Natural killer cell (primary cell): ENCODE measurements around the gene SLC20A1. TPM values are rescaled to one million over a fixed set of nuclear protein-coding genes. Genes with fewer than 3 reads are reported as not detected.

Experiments used
- ATAC-seq, 3 donors: fragments of 150-1000 bp in 2 of 3; fragments of 200-7000 bp in 1 of 3; cut with Tn5 transposase; 1 replicate in 1 of 3; 2 replicates in 2 of 3; pipeline ENCODE4 v1.10.0; 2021; ENCODE audit warnings: mild to moderate bottlenecking in 2 of 3, moderate library complexity in 2 of 3
- DNase-seq, 2 donors: peaks; one replicate each; pipeline versions ENCODE4 v3.0.0 to v3.0.0-alpha.2; 2013 to 2021; ENCODE audit warnings: mixed read lengths in 1 of 2
- H3K27ac ChIP-seq: one replicate; pipeline ENCODE4 v1.5.1; 2013; ENCODE audit warnings: mild to moderate bottlenecking, low read length
- H3K27me3 ChIP-seq: one replicate; pipeline ENCODE4 v1.6.1; 2013; ENCODE audit warnings: low read length; ENCODE audit not compliant: control insufficient read depth, insufficient read depth
- H3K36me3 ChIP-seq: one replicate; pipeline ENCODE4 v1.6.1; 2013; ENCODE audit warnings: low read length; ENCODE audit not compliant: control insufficient read depth, insufficient read depth
- H3K4me1 ChIP-seq: one replicate; pipeline ENCODE4 v1.6.1; 2013; ENCODE audit warnings: low read length; ENCODE audit not compliant: control insufficient read depth, insufficient read depth
- H3K4me3 ChIP-seq: one replicate; pipeline ENCODE4 v1.5.1; 2013; ENCODE audit warnings: low read length
- H3K9me3 ChIP-seq: one replicate; pipeline ENCODE4 v1.6.1; 2013; ENCODE audit warnings: low read length; ENCODE audit not compliant: control insufficient read depth, insufficient read depth
- H3K27ac Mint-ChIP-seq, 2 donors: one replicate each; pipeline ENCODE4 v1.8.0; 2022; ENCODE audit warnings: mild to moderate bottlenecking in 2 of 2, mixed read lengths in 2 of 2, moderate library complexity in 1 of 2
- H3K27me3 Mint-ChIP-seq, 2 donors: one replicate each; pipeline ENCODE4 v1.8.0; 2022; ENCODE audit warnings: low read depth in 2 of 2, mixed read lengths in 2 of 2
- H3K36me3 Mint-ChIP-seq: one replicate; pipeline ENCODE4 v1.8.0; 2022; ENCODE audit warnings: mixed read lengths
- H3K4me1 Mint-ChIP-seq, 2 donors: one replicate each; pipeline ENCODE4 v1.8.0; 2022; ENCODE audit warnings: mixed read lengths in 2 of 2
- H3K4me3 Mint-ChIP-seq: one replicate; pipeline ENCODE4 v1.8.0; 2022; ENCODE audit warnings: mild to moderate bottlenecking, moderate library complexity, mixed read lengths
- H3K9me3 Mint-ChIP-seq, 2 donors: one replicate each; pipeline ENCODE4 v1.8.0; 2022; ENCODE audit warnings: mixed read lengths in 2 of 2
- WGBS: methylation state at CpG from one replicate; pipeline ENCODE4 v1.1.7; 2013; ENCODE audit warnings: missing lambda C conversion rate; ENCODE audit not compliant: insufficient coverage; 5-methylcytosine and 5-hydroxymethylcytosine counted together
- intact Hi-C: fragments of 100-400 bp; cut with micrococcal nuclease; formaldehyde crosslinking; loops from one replicate; pipeline ENCODE4 v1.14.2; 2022
- total RNA-seq, 4 donors: library from RNA; stranded (reverse); fragments of 120-200 nt in 1 of 4; gene quantifications; one replicate each; pipeline versions ENCODE4 v1.2.3 to v1.2.4, GENCODE V29; 2013 to 2022
- TF ChIP-seq, protein P1 (sequence below): fragments of 200-600 bp; IDR thresholded peaks from one replicate; pipeline ENCODE4 v1.8.0; 2022; ENCODE audit warnings: antibody characterized with exemption

The SLC20A1 gene
- total RNA-seq, 3 donors from 2014 or later (not counting 1 experiment from before 2014, with no cell fraction given), result 193 to 241 (median 233) TPM

GRCh38 chr2:112658839-112659667 lies 13.3 kb downstream of the SLC20A1 start:
- DNase-seq (no peak), ATAC-seq (no peak)
- peaks cover 91% of the 10 kb centered on the region for H3K36me3 ChIP-seq
- TF ChIP-seq, protein P1, sequence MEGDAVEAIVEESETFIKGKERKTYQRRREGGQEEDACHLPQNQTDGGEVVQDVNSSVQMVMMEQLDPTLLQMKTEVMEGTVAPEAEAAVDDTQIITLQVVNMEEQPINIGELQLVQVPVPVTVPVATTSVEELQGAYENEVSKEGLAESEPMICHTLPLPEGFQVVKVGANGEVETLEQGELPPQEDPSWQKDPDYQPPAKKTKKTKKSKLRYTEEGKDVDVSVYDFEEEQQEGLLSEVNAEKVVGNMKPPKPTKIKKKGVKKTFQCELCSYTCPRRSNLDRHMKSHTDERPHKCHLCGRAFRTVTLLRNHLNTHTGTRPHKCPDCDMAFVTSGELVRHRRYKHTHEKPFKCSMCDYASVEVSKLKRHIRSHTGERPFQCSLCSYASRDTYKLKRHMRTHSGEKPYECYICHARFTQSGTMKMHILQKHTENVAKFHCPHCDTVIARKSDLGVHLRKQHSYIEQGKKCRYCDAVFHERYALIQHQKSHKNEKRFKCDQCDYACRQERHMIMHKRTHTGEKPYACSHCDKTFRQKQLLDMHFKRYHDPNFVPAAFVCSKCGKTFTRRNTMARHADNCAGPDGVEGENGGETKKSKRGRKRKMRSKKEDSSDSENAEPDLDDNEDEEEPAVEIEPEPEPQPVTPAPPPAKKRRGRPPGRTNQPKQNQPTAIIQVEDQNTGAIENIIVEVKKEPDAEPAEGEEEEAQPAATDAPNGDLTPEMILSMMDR, result no peak
- Mint-ChIP-seq H3K27ac (peak overlapping the region; percentile 74 to 89), H3K4me3 (no peak overlapping the region), H3K9me3 (no peaks in the 10 kb centered on the region), H3K4me1 (peaks cover 67 to 71% of the 10 kb centered on the region in 2 donors), H3K27me3 (no peaks in the 10 kb centered on the region), H3K36me3 (peaks cover 56% of the 10 kb centered on the region)
- intact Hi-C loops, result no loop called here
- no peak overlapping the region for H3K4me3 ChIP-seq
- no peaks in the 10 kb centered on the region for H3K27me3 ChIP-seq
- peak overlapping the region; percentile 36 for H3K27ac ChIP-seq
- peaks cover 31% of the 10 kb centered on the region for H3K4me1 ChIP-seq
- H3K9me3 ChIP-seq, result no peaks in the 10 kb centered on the region
- WGBS, result 88% methylated on average over 11 of the region's 11 CpGs

GRCh38 chr2:112660138-112660537 lies 14.4 kb downstream of the SLC20A1 start:
- DNase-seq (no peak), ATAC-seq (no peak)
- H3K4me1 Mint-ChIP-seq, result peaks cover 75% of the 10 kb centered on the region in 2 donors
- H3K4me3 Mint-ChIP-seq, result peak overlapping the region; percentile 72
- no peaks in the 10 kb centered on the region for H3K9me3 Mint-ChIP-seq
- H3K27ac ChIP-seq, result peak overlapping the region; percentile 25
- intact Hi-C loops, result no loop called here
- H3K36me3 Mint-ChIP-seq, result peaks cover 52% of the 10 kb centered on the region
- H3K27me3 Mint-ChIP-seq, result no peaks in the 10 kb centered on the region
- H3K27me3 ChIP-seq, result no peaks in the 10 kb centered on the region
- H3K4me3 ChIP-seq, result no peak overlapping the region
- H3K9me3 ChIP-seq, result no peaks in the 10 kb centered on the region
- H3K27ac Mint-ChIP-seq, result peak overlapping the region; percentile 74 to 89
- H3K4me1 ChIP-seq, result peaks cover 31% of the 10 kb centered on the region
- H3K36me3 ChIP-seq, result peaks cover 92% of the 10 kb centered on the region
- TF ChIP-seq, protein P1, result no peak

GRCh38 chr2:112661656-112662305 lies 16.0 kb downstream of the SLC20A1 start:
- Histone ChIP-seq H3K9me3 (no peaks in the 10 kb centered on the region), H3K27me3 (no peaks in the 10 kb centered on the region), H3K27ac (no peak overlapping the region), H3K4me1 (peaks cover 25% of the 10 kb centered on the region), H3K4me3 (no peak overlapping the region), H3K36me3 (peaks cover 85% of the 10 kb centered on the region)
- ATAC-seq, result no peak
- H3K9me3 Mint-ChIP-seq, result no peaks in the 10 kb centered on the region
- H3K27ac Mint-ChIP-seq, result peak overlapping the region; percentile 74 to 89
- TF ChIP-seq, protein P1, result no peak
- peaks cover 49% of the 10 kb centered on the region for H3K36me3 Mint-ChIP-seq
- intact Hi-C loops, result no loop called here
- no peak for DNase-seq
- H3K27me3 Mint-ChIP-seq, result no peaks in the 10 kb centered on the region
- H3K4me1 Mint-ChIP-seq, result peaks cover 72 to 83% of the 10 kb centered on the region in 2 donors
- no peak overlapping the region for H3K4me3 Mint-ChIP-seq
- 91% methylated on average over 8 of the region's 8 CpGs for WGBS
